Stimulated activated CD8-positive, alpha-beta memory T cell treated with anti-CD3 and anti-CD28 coated beads, Interleukin-4, amount 100 ng/mL, for 4 hours (primary cell): Measurements from ENCODE around the gene PEX14.

Experiments used
- DNase-seq, 2 donors: peaks; one replicate each; pipeline ENCODE4 v3.0.0-alpha.2; 2020; ENCODE audit warnings: low read depth in 2 of 2, low spot score in 1 of 2

Gene PEX14

DNA sequence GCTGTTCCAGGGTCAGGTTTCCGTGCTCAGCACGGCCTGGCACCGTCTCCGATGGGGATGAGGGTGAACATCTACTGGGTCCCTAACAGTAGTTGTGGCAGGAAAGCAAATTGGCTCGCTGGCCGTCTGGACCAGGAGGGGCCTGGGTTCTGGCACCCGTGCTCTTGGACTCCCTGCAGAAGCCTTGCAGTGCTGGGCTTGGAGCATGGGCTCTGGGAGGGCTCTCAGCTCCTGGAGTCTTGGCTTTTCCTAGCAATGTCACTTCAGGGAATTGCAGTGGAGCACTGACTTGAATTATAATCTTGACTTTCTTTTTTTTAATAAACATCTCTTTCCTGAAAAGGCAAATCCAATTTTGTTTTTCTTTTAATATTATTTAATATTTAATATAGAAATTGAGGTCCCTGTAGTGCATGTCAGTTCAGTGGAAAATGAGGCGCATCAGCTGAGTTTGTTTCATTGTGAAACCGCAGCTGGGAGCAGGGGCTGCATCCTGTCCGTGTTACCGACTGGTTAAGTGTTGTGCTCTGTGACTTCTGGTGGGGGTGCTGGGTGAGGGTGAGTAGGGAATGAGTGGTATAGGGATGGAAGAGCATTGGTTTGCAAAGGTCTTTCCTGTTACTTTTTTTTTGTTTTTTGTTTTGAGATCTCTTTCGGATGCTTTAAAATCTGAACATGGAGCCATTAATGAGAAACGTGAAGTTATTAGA, 64.1 kb downstream of the PEX14 start:
- no peak for DNase-seq

GRCh38 chr1:10539411-10540043, 64.8 kb downstream of the PEX14 start:
- no peak for DNase-seq

- no peak for DNase-seq
Measured at GRCh38 chr1:10540277-10541005, 65.7 kb downstream of the PEX14 start.

DNA sequence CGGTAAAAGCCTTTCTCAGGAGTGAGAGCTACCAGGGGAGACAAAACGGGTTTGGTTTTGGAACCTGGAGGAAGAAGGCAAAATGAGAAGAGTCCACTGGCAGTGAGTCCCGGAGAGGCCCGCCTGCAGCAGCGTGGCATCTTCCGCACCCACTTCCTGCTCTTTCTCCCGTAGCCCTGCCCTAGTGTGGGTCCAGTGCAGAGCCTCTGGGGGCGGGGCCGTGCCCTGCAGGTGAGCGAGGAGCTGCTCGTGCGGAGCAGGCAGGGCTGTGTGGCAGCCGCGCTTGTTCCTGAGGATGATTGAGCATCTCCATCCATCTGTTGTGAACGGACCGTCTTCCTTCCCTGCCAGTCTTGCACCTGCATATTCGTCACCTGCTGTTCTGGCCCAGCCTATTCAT, 66.5 kb downstream of the PEX14 start:
- DNase-seq, result no peak

DNA sequence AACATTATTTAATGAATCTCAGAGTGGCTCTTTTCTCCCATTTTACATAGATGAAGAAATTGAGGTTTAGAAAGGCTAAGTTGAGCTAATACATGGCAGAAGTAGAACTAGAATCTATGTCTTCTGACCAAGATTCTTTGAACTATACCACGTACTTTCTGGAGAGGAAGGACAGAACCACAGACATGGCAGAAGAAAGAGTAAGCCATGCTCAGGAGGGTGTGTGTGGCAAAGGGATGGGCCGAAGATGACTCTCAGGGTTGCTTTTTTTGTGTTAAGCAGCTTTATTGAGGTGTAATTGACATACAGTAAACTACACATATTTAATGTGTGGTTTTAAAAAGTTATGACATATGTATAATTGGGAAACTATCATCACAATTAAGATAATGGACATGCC, 69.5 kb downstream of the PEX14 start:
- DNase-seq, result no peak

DNA sequence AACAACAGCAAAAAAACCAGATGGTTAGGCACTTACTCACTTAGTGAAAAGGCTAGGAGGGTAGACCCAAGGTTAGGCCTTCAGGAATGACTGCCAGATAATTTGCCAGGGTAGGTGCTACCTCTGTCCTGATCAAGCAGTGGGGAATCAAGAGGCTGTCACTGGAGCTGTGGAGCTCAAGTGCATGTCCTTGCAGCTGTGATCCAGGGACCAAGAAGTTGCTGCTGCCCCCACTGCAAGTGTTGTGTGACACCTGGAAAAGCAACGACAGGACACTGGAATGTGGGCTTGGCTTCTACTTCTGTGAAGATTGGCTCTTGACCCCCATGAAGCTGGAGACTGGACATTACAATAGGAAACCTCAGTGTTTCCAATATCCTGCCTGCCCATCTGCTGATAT, 72.1 kb downstream of the PEX14 start:
- DNase-seq, result no peak

GRCh38 chr1:10549904-10550664, 75.3 kb downstream of the PEX14 start:
- DNase-seq, result no peak

DNA sequence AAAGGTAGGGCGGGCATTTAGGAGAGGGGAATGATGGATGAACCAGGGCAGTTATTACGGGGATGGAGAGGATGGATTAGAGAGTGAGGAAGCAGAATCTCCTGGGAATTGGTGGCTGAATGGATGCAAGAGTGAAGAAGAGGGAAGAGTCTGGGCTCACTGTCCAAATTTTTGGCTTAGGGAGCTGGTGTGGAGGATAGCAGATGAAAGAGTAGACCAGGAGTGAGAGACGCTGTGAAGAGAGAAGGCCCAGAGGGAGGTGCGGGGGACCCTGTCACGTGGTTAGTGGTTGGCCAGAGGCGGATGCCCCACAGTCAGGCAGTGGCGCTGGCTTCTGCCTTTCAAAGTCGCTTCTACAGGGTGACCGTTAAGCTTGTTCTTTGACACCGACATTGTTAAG, 78.4 kb downstream of the PEX14 start:
- no peak for DNase-seq

GRCh38 chr1:10555635-10556429, 81.1 kb downstream of the PEX14 start:
- no peak for DNase-seq

DNA sequence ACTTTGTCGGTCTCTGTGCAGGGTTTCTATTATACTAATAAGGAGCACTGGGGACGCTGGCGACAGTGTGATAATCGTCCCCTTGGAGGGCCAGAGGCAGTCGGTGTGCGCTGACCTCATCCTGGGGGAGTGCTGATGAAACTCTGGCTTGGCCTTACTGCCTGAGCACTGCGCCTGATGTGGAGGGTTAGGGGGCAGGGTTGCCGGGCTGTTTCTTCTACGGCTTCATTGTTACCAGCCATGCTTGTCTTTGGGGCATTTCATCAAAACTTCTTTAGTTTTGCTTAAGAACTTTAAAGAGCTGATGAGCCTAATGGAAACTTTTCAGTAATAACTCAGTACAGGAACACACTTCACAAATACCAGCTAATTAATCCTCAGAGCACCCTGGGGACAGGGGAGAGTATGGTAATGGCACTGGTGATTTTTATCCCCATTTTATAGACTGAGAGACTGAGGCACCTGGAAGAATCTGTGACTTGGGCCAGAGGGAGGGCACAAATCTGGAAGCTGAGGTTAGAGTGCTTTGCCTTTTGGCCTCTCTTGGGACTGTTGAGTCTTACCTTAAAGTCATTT, 81.8 kb downstream of the PEX14 start:
- DNase-seq, result no peak

DNA sequence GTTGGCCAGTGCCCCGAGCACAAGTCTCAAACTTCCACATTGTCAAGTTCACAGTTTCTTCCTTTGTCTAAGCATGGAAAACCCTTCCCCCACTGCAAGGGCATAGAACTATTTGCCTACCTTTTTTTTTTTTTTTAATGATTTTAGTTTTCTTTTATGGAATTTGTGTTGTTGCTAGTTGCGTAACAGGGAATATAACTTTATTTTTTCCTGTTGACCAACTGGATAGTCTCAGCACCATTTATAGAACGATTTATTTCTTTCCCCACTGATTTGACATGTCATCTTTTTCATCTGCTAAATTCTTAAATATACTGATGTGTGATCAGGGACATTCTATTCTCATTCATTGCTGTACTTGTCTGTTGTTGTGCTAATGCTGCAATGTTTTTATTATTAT, 83.0 kb downstream of the PEX14 start:
- no peak for DNase-seq

- DNase-seq, result no peak
Measured at GRCh38 chr1:10559386-10559785, 84.6 kb downstream of the PEX14 start.

GRCh38 chr1:10561497-10561896, 86.7 kb downstream of the PEX14 start:
- no peak for DNase-seq

DNA sequence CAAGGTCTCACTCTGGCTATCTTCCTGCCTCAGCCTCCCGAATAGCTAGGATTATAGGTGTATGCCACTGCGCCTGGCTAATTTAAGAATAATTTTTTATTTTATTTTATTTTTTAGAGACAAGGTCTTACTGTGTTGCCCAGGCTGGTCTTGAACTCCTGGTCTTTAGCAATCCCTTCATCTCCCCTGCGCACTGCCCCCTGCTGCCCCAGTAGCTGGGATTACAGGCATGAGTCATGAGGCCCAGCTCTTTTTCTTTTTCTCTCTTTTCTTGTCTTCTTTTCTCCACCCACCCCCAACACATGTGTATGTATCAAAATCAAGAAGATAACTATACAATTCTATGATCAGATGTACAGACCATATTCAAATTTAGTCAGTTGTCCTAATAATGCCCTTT, 87.2 kb downstream of the PEX14 start:
- no peak for DNase-seq

- no peak for DNase-seq
Measured at GRCh38 chr1:10564063-10564462, 89.3 kb downstream of the PEX14 start.

DNA sequence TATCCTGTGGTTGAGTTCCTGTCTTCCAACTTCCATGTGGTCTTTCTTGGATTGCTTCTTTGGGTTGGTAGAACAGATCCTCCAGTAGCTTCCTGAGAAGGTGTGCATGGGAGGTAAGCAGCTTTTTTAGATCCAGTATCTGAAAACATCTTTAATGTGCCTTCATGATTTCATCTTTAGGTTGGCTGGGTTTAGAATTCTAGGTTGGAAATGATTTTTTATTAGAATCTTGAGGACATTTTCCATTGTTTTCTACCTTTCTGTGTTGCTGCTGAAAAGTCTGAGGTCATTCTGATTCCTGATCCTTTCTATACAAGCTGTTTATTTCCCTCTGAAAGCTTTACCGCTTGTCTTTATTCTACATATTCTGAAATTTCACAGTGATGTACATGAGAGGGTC, 94.8 kb downstream of the PEX14 start:
- DNase-seq, result no peak

DNA sequence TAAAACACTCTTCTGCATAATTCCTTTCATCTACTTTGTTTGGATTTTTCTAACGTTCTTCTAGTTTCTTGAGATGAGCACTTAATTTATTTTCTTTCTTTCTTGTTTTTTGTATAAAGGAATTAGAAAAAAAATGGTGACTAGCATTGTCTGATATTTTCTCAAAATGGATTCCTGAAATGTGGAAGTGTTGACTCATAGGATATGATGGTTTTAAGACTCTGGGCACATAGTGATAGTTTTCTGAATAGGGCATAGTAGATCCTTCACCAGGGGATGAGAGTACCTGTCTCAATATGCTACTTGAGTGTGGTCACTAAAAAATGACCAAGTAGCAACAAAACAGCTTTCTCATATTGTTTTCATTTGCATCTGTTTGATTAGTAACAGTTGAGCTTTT, 100.9 kb downstream of the PEX14 start:
- DNase-seq, result no peak

GRCh38 chr1:10578070-10578469, 103.3 kb downstream of the PEX14 start:
- DNase-seq, result no peak

- DNase-seq, result no peak
Measured at GRCh38 chr1:10583641-10584040, 108.9 kb downstream of the PEX14 start.

DNA sequence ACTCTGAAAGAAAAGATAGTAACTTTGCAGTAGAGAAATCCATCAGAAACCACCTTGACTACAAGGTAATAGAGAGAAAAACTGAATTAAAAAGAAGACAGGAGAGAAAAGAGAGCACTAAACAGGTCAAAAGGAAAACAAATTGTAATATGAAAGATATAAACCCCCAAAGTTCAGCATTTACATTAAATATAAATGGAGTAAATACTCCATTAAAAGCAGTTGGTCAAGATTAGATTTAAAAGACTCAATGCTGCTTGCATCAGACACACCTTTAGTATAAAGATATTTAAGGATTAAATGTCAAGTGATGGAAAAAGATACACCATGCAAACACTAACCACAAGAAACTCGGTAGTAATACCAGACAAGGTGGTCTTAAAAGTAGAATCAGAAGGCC, 110.5 kb downstream of the PEX14 start:
- no peak for DNase-seq

DNA sequence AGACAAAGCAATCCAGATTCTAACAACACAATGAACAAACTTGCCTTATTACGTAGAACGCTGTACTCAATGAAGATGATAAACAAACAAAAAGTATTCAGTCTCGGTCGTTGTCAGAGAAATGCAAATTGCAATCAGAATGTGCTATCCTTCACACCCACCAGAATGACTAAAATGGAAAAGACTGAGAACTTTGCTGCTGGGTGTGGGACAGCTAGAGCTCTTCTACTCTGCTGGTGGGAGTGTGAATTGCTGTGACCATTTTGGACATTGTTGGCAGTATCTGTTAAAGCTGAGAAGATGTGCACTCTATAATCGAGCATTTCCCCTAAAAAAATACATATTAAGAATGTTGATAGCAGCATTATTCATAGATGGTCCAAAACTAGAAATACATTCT, 111.4 kb downstream of the PEX14 start:
- no peak for DNase-seq
